ENCODE measurements around the gene IL1RL1.

IL1RL1 gene

GRCh38 chr2:102279391-102279735 lies 32.0 kb upstream of the IL1RL1 start:
- Mint-ChIP-seq H3K4me1 (peaks cover 62% of the 10 kb centered on the region), H3K27ac (no peak overlapping the region), H3K27me3 (no peaks in the 10 kb centered on the region), H3K36me3 (peaks cover 36% of the 10 kb centered on the region), H3K9me3 (peaks cover 19% of the 10 kb centered on the region), H3K4me3 (no peak overlapping the region)
- DNase-seq, result no peak
- CTCF ChIA-PET, result interaction anchor here (1.0 to 1.3 kb wide), 3 partner anchors 14 to 77 kb away, joined by 3 to 4 read pairs (median 3); partner anchors contain the start of gene IL18R1

GRCh38 chr2:102282678-102283091 lies 28.7 kb upstream of the IL1RL1 start:
- no peak for DNase-seq
- Mint-ChIP-seq H3K4me1 (peaks cover 34% of the 10 kb centered on the region), H3K27ac (no peak overlapping the region), H3K9me3 (no peaks in the 10 kb centered on the region), H3K36me3 (peaks cover 8% of the 10 kb centered on the region), H3K4me3 (no peak overlapping the region), H3K27me3 (no peaks in the 10 kb centered on the region)
- CTCF ChIA-PET, result interaction anchor here (1.3 to 2.2 kb wide), 4 partner anchors 8 to 42 kb away, joined by 4 to 6 read pairs (median 6); no protein-coding TSS in a partner anchor

GRCh38 chr2:102283996-102284395 lies 27.4 kb upstream of the IL1RL1 start:
- H3K4me1 Mint-ChIP-seq, result peaks cover 21% of the 10 kb centered on the region
- no peaks in the 10 kb centered on the region for H3K36me3 Mint-ChIP-seq
- H3K4me3 Mint-ChIP-seq, result no peak overlapping the region
- H3K27ac Mint-ChIP-seq, result no peak overlapping the region
- DNase-seq, result no peak
- CTCF ChIA-PET, result interaction anchor here (1.1 to 1.3 kb wide), 4 partner anchors 11 to 72 kb away, joined by 3 to 5 read pairs (median 3); no protein-coding TSS in a partner anchor
- H3K27me3 Mint-ChIP-seq, result no peaks in the 10 kb centered on the region
- no peaks in the 10 kb centered on the region for H3K9me3 Mint-ChIP-seq

GRCh38 chr2:102284611-102285010 lies 26.8 kb upstream of the IL1RL1 start:
- Mint-ChIP-seq H3K36me3 (peaks cover 1% of the 10 kb centered on the region), H3K27me3 (no peaks in the 10 kb centered on the region), H3K4me3 (no peak overlapping the region), H3K9me3 (no peaks in the 10 kb centered on the region), H3K4me1 (peaks cover 16% of the 10 kb centered on the region), H3K27ac (no peak overlapping the region)
- CTCF ChIA-PET, result interaction anchor here (0.9 to 1.4 kb wide), 5 partner anchors 12 to 71 kb away, joined by 3 to 5 read pairs (median 3); no protein-coding TSS in a partner anchor
- DNase-seq, result no peak

- Mint-ChIP-seq H3K4me1 (peaks cover 14% of the 10 kb centered on the region), H3K4me3 (no peak overlapping the region), H3K36me3 (peaks cover 2% of the 10 kb centered on the region), H3K9me3 (no peaks in the 10 kb centered on the region), H3K27ac (no peak overlapping the region), H3K27me3 (no peaks in the 10 kb centered on the region)
- no peak for DNase-seq
- CTCF ChIA-PET, result interaction anchor here (0.9 to 1.4 kb wide), 3 partner anchors 9 to 45 kb away, joined by 3 to 5 read pairs (median 4); no protein-coding TSS in a partner anchor
Measured at GRCh38 chr2:102285368-102285767, 26.0 kb upstream of the IL1RL1 start.

GRCh38 chr2:102286041-102286440 lies 25.3 kb upstream of the IL1RL1 start:
- Mint-ChIP-seq H3K4me3 (no peak overlapping the region), H3K9me3 (no peaks in the 10 kb centered on the region), H3K27me3 (no peaks in the 10 kb centered on the region), H3K36me3 (peaks cover 2% of the 10 kb centered on the region), H3K27ac (no peak overlapping the region), H3K4me1 (peaks cover 16% of the 10 kb centered on the region)
- no peak for DNase-seq
- CTCF ChIA-PET, result interaction anchor here (1.0 kb wide), 1 partner anchor 9 kb away, joined by 3 read pairs; no protein-coding TSS in a partner anchor

- Mint-ChIP-seq H3K4me3 (no peak overlapping the region), H3K4me1 (peaks cover 34% of the 10 kb centered on the region), H3K27me3 (peaks cover 5% of the 10 kb centered on the region), H3K9me3 (no peaks in the 10 kb centered on the region), H3K36me3 (peaks cover 2% of the 10 kb centered on the region), H3K27ac (no peak overlapping the region)
- CTCF ChIA-PET, result no interaction called here
- DNase-seq, result no peak
Measured at GRCh38 chr2:102289129-102289528, 22.2 kb upstream of the IL1RL1 start.

- CTCF ChIA-PET, result interaction anchor here (1.9 to 3.6 kb wide), 2 partner anchors 8 to 11 kb away, joined by 6 to 16 read pairs; no protein-coding TSS in a partner anchor
- DNase-seq, result no peak
- Mint-ChIP-seq H3K27me3 (peaks cover 5% of the 10 kb centered on the region), H3K36me3 (peaks cover 2% of the 10 kb centered on the region), H3K27ac (no peak overlapping the region), H3K4me1 (peaks cover 45% of the 10 kb centered on the region), H3K4me3 (no peak overlapping the region), H3K9me3 (no peaks in the 10 kb centered on the region)
Measured at GRCh38 chr2:102290594-102290993, 20.8 kb upstream of the IL1RL1 start.

GRCh38 chr2:102291319-102292075 lies 19.9 kb upstream of the IL1RL1 start:
- H3K27me3 Mint-ChIP-seq, result peaks cover 7% of the 10 kb centered on the region
- CTCF ChIA-PET, result interaction anchor here (0.8 to 3.6 kb wide), 4 partner anchors 9 to 13 kb away, joined by 3 to 16 read pairs (median 4); no protein-coding TSS in a partner anchor

GRCh38 chr2:102294802-102295489 lies 16.4 kb upstream of the IL1RL1 start:
- DNase-seq, result no peak
- H3K9me3 Mint-ChIP-seq, result no peaks in the 10 kb centered on the region
- H3K27ac Mint-ChIP-seq, result no peak overlapping the region
- peaks cover 49% of the 10 kb centered on the region for H3K4me1 Mint-ChIP-seq
- peaks cover 2% of the 10 kb centered on the region for H3K36me3 Mint-ChIP-seq
- no peak overlapping the region for H3K4me3 Mint-ChIP-seq
- peaks cover 8% of the 10 kb centered on the region for H3K27me3 Mint-ChIP-seq
- CTCF ChIA-PET, result interaction anchor here (1.1 to 1.4 kb wide), 3 partner anchors 9 to 54 kb away, joined by 3 to 5 read pairs (median 3); no protein-coding TSS in a partner anchor

More at GRCh38 chr2:102291319-102292075, 19.9 kb upstream of the IL1RL1 start:
- Mint-ChIP-seq H3K9me3 (no peaks in the 10 kb centered on the region), H3K27ac (no peak overlapping the region), H3K36me3 (peaks cover 4% of the 10 kb centered on the region), H3K4me1 (peaks cover 48% of the 10 kb centered on the region), H3K4me3 (no peak overlapping the region)
- DNase-seq, result no peak

- H3K36me3 Mint-ChIP-seq, result peaks cover 2% of the 10 kb centered on the region
- CTCF ChIA-PET, result interaction anchor here (1.1 to 1.5 kb wide), 4 partner anchors 10 to 55 kb away, joined by 3 to 5 read pairs (median 3); no protein-coding TSS in a partner anchor
- peaks cover 8% of the 10 kb centered on the region for H3K27me3 Mint-ChIP-seq
- no peak for DNase-seq
- H3K27ac Mint-ChIP-seq, result no peak overlapping the region
- H3K4me3 Mint-ChIP-seq, result no peak overlapping the region
- no peaks in the 10 kb centered on the region for H3K9me3 Mint-ChIP-seq
- H3K4me1 Mint-ChIP-seq, result peaks cover 52% of the 10 kb centered on the region
Measured at GRCh38 chr2:102295566-102295965, 15.8 kb upstream of the IL1RL1 start.

GRCh38 chr2:102296449-102296848 lies 14.9 kb upstream of the IL1RL1 start:
- Mint-ChIP-seq H3K4me1 (peaks cover 49% of the 10 kb centered on the region), H3K4me3 (no peak overlapping the region), H3K27ac (no peak overlapping the region), H3K36me3 (peaks cover 2% of the 10 kb centered on the region), H3K27me3 (peaks cover 8% of the 10 kb centered on the region), H3K9me3 (no peaks in the 10 kb centered on the region)
- DNase-seq, result no peak
- CTCF ChIA-PET, result interaction anchor here (1.5 kb wide), 1 partner anchor 12 kb away, joined by 3 read pairs; no protein-coding TSS in a partner anchor

- CTCF ChIA-PET, result interaction anchor here (0.7 kb wide), 1 partner anchor 36 kb away, joined by 3 read pairs; no protein-coding TSS in a partner anchor
- Mint-ChIP-seq H3K27me3 (peaks cover 7% of the 10 kb centered on the region), H3K4me1 (peaks cover 43% of the 10 kb centered on the region), H3K27ac (no peak overlapping the region), H3K4me3 (no peak overlapping the region), H3K36me3 (peaks cover 2% of the 10 kb centered on the region), H3K9me3 (no peaks in the 10 kb centered on the region)
- no peak for DNase-seq
Measured at GRCh38 chr2:102297891-102298290, 13.5 kb upstream of the IL1RL1 start.

GRCh38 chr2:102301867-102302362 lies 9.4 kb upstream of the IL1RL1 start:
- H3K9me3 Mint-ChIP-seq, result no peaks in the 10 kb centered on the region
- no peaks in the 10 kb centered on the region for H3K27me3 Mint-ChIP-seq
- peak overlapping the region; percentile 39 for H3K27ac Mint-ChIP-seq
- H3K4me3 Mint-ChIP-seq, result no peak overlapping the region
- peaks cover 38% of the 10 kb centered on the region for H3K4me1 Mint-ChIP-seq
- CTCF ChIA-PET, result interaction anchor here (0.7 to 2.7 kb wide), 28 partner anchors 8 to 301 kb away, joined by 3 to 16 read pairs (median 4); partner anchors contain the start of gene IL1RL1
- DNase-seq, result peak; percentile 63
- H3K36me3 Mint-ChIP-seq, result peaks cover 3% of the 10 kb centered on the region

Data from activated naive CD4-positive, alpha-beta T cell treated with anti-CD3 and anti-CD28 coated beads, Interleukin-2, amount 10 ng/mL, durations not matched to agents 7 days and 5 days (primary cell).